D721Med (cell line): ENCODE data around the gene NPY5R.

Source experiments
- DNase-seq: peaks from one replicate; pipeline ENCODE4 v3.0.0; 2011; ENCODE audit warnings: low spot score; ENCODE audit not compliant: insufficient read length
- FAIRE-seq: peaks from 2 replicates; lab custom pipeline; 2011; peaks lifted over from hg19 to GRCh38; lab: Jason Lieb, UNC
- TF ChIP-seq, protein P1 (sequence below): IDR thresholded peaks from 2 replicates; pipeline ENCODE4 v1.5.1; 2012; ENCODE audit warnings: mild to moderate bottlenecking, control low read depth; ENCODE audit not compliant: insufficient read depth; ENCODE audit errors: missing control alignments

The NPY5R gene

DNA sequence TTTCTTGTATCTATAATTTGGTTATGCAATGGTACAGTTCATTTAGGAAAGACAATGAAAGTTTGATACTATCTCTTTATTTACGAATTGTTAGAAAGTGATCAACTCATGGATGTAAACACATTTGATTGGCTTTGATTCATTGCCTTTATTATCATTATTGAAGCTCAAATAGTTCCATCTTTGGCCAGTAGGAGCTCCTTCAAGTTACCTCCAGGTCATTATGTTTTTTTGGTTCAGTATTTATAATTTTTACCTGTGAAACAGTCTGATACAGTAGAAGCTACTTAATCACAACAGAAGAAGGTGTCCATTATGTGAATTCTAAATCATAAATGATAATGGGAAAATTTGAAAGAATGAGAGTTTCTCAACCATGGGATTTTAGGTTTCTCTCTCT, 12.4 kb downstream of the NPY5R start:
- FAIRE-seq, result no peak
- TF ChIP-seq, protein P1, sequence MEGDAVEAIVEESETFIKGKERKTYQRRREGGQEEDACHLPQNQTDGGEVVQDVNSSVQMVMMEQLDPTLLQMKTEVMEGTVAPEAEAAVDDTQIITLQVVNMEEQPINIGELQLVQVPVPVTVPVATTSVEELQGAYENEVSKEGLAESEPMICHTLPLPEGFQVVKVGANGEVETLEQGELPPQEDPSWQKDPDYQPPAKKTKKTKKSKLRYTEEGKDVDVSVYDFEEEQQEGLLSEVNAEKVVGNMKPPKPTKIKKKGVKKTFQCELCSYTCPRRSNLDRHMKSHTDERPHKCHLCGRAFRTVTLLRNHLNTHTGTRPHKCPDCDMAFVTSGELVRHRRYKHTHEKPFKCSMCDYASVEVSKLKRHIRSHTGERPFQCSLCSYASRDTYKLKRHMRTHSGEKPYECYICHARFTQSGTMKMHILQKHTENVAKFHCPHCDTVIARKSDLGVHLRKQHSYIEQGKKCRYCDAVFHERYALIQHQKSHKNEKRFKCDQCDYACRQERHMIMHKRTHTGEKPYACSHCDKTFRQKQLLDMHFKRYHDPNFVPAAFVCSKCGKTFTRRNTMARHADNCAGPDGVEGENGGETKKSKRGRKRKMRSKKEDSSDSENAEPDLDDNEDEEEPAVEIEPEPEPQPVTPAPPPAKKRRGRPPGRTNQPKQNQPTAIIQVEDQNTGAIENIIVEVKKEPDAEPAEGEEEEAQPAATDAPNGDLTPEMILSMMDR, result no peak
- DNase-seq, result no peak

DNA sequence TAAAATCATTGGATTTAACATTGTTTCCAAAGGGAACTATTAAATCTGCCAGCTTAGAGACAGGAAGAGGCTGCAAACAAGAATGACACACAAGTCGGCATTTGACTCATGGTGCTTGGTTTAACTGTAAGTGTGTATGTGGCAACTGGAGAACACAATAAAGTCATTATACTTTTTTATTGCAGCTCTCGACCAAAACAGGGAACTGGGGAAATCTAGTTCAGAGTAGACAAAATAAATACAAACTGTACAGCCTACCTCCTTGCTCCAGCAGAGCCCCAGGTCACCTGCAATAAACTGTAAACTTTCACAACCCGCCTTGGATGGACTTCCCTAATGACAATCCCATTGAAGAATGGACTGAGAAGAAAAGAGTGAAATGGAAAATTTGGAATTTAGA, 24.0 kb downstream of the NPY5R start:
- FAIRE-seq, result no peak
- TF ChIP-seq, protein P1, result no peak
- DNase-seq, result no peak

DNA sequence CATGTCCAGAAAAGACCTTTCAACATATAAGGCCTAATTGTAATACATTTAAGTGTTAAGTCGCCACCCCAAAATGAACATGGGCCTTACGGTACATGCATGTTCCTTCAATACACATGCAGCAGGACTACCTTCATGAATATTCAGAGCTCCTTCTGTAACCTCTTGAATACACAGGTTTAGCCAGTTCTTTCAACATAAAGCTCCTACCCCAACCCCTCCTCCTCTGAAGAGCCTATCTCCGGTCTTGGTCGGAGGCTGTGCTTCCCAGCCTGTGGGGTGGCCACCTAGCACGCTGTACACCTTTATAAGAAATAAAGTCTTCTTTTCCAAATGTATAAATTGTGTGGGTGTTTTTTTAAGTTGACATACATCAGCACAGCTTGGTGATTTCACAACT, 28.3 kb downstream of the NPY5R start:
- FAIRE-seq, result no peak
- no peak for DNase-seq
- TF ChIP-seq, protein P1, result no peak

DNA sequence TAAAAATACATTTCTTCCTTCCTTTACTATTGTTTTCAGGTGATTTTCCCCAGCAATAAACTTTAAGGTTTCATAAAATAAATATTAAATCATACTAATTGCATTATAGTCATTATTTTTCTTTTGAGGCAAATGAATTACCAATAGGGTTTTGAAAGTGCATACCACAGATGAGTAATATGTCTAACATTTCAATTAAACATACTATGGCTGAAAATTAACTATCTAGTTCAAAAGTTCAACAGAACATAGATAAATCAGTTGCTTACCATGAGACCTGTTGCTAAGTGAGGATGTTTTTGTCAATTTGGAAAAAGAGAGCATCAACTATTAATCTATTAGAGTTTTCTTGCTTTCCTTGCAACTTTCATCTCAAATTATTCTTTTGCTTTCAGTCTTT, 35.0 kb downstream of the NPY5R start:
- DNase-seq (no peak), FAIRE-seq (no peak)
- TF ChIP-seq, protein P1, result no peak

DNA sequence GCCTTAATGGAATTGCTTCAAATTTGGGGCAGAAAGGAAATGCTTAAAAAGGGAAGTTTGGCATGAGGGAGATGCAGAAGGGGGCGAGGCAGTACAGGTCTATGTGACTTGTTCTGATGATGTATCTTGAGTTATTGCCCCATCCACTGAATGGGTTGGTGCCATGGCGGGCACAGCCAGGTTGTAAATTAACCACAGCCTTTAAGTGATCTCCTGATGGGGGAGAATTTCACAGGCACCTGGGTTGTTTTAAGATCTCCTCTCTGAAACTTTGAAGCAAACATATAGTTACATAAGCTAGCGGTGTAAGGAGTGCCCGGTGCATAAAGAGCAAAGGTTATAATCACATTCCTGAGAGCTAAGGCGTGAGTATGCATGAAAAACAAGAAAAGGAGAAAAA, 37.0 kb downstream of the NPY5R start:
- TF ChIP-seq, protein P1, result no peak
- no peak for FAIRE-seq
- DNase-seq, result no peak

DNA sequence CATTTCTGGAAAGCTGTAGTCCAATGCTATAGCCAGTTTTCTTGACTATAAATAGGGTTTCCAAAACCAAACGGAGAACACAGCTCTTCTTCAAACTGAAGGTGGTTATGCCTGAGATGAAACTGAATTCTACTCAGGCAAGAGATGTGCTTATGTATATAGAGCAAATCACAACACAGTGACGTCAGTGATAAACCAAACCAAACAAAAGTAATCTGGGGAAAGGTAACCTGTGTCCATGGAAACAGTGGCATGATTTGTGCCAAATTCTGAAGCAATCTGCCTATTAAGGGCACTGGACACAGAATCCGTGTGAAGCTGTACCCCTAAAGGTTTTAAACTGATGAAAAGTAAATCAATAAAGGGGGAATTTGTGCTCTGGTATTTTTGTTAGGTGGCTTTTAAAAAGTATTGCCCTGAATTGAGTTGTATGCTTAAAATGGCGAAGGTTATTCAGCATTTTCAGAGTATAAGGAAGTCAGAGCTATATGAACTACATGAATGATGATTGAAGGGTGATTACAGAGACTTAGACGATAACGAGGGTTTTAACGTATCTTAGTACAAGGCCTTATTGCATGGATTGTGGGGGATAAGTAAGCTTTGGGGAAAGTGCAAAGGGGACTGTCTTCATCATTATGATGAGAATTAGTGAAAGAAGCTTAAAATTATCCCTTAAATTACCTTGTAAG, 38.6 kb downstream of the NPY5R start:
- TF ChIP-seq, protein P1, result no peak
- DNase-seq (peak; percentile 37), FAIRE-seq (peak; percentile 98)

DNA sequence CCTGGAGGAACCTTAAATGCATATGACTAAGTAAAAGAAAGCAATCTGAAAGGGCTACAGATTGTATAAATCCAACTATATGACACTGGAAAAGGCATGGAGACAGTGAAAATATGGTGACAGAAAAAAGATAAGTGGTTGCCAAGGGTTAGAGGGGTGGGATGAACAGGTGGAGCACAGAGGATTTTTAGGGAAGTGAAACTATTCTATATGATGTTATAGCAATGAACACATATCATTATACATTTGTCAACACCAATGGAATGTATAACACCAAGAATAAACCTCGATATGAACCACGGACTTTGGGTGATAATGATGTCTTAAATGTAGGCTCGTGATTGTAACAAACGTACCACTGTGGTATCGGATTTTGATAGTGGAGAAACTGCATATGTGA, 40.7 kb downstream of the NPY5R start:
- no peak for DNase-seq
- no peak for FAIRE-seq
- TF ChIP-seq, protein P1, result no peak
